Inflammatory macrophage (primary cell): ENCODE data around the gene SGMS1.
A peak's percentile ranks its signal among the peaks of the same experiment; 100 is the strongest.

ENCODE experiments used
- DNase-seq, 2 donors: peaks; one replicate each; pipeline ENCODE4 v3.0.0-alpha.2; 2020 to 2022

The SGMS1 gene

GRCh38 chr10:50533296-50533695 lies 90.5 kb downstream of the SGMS1 start:
- DNase-seq, result peak in 1 of 2 donors; percentile 55

- no peak for DNase-seq
Measured at GRCh38 chr10:50531388-50532077, 92.2 kb downstream of the SGMS1 start.

DNA sequence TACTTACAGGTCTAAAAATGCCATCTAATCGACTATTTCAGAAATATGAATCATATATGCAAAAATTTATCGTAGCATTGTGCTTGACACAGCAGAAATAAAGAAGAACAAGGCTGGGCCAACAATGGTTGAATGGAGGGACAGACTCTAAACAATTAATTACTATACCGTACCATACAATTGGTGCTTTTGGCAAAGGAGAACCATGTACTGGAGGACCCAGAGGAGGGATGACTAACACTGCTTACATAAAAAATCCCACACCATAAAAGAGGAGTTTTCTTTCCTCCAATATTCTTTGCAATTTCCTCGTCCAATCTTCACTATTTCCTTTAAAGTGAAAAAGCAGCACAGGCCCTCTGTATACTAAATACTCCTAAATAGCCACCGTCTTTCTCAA lies 94.1 kb downstream of the SGMS1 start:
- DNase-seq, result no peak

DNA sequence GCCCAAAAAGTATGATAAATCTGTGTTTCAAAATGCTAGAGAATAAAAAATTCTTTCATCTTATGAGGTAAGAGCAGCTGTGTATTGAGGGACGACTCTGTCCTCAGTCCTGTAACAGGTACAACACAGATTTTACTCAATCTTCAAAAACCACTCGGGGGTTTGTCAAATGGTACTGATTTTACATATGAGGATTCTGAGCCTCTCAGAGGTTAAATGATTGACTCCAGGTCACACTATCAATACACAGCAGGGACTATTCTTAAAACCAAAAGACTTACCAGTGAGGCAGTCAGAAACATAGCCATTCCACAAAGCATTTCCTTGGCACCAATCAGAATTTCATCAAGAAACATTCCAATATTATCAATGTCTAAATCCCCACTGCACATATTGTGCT lies 95.5 kb downstream of the SGMS1 start:
- no peak for DNase-seq

DNA sequence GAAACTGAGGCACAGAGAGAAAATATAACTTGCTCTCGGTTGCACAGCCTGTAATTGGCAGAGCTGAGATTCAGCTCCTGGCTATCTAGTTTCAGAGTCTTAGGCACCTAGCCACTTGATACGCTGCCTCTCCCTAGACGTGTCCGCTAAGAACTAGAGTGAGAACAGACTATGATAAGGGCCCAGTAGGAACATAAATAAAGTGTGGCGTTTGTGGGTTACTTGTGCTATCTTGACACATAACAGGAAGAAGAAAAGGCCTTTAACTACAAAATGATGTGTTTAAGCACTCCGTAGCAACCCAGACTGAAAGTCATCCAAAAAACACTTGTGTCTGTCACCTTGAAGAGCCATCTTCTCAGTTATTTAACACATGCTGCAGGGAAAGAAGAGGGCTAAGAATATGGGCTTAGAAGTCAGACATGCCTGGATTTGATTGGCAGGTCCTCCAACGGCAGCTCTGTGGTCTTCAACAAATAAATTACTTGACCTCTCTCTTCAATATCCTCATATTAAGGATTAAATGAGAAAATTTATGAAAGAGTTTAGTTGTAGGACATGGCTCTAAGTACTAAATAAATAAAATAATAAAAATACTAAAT lies 96.2 kb downstream of the SGMS1 start:
- DNase-seq, result no peak

- no peak for DNase-seq
Measured at GRCh38 chr10:50526185-50526584, 97.6 kb downstream of the SGMS1 start.

DNA sequence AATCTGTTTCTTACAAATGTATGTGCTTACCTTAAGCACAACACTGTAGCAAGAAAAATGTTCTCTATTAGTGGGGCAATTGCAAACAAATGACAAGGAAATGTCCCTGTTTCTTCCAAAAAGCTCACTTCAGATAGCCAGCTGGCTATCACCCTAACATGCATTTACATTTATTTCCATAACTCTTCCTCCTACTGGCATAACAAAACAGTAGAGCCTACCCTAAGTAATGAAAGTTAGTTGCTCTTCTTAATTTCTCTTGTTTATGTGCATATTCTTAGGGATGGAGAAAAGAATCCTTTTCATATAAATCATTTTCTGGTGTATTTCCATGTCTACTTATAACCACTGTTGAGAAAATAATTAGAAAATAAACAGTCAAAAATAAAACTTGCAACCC lies 100.4 kb downstream of the SGMS1 start:
- DNase-seq, result no peak

- DNase-seq, result no peak
Measured at GRCh38 chr10:50522908-50523307, 100.8 kb downstream of the SGMS1 start.

DNA sequence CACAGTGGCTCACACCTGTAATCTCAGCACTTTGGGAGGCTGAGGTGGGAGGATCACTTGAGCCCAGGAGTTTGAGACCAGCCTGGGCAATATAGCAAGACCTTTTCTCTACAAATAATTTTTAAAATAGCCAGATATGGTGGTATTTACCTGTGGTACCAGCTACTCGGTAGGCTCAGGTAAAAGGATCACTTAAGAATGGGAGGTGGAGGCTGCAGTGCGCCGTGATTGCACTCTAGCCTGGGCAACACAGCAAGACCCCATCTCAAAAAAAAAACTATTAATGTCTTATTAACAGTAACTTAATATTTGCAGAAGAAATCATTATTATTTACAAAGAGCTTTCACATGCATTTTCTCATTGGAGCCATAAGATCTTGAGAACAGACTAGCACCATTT lies 103.6 kb downstream of the SGMS1 start:
- no peak for DNase-seq

- no peak for DNase-seq
Measured at GRCh38 chr10:50517626-50518025, 106.1 kb downstream of the SGMS1 start.

- DNase-seq, result no peak
Measured at GRCh38 chr10:50516171-50516570, 107.6 kb downstream of the SGMS1 start.

- DNase-seq, result no peak
Measured at GRCh38 chr10:50515420-50515819, 108.3 kb downstream of the SGMS1 start.

DNA sequence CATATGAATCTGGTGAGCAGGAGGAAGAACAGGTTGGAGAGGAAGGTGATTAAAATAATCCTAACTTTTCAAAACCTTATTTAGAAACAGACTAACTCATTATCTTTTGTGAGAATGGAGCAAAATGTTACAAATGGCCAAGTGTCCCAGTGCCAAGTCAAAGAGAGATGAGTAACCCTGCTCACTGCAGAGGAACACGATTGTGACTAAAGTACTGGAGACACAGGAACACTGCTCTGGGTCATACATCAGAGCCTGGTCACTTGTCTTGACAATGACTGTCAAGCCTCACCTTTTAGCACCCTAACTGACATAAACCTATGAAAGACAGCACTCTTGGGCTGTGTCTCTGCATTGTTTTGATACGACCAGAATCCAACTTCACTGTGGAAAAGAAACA lies 108.8 kb downstream of the SGMS1 start:
- no peak for DNase-seq

- no peak for DNase-seq
Measured at GRCh38 chr10:50513956-50514355, 109.8 kb downstream of the SGMS1 start.

GRCh38 chr10:50512743-50513416 lies 110.9 kb downstream of the SGMS1 start:
- no peak for DNase-seq

GRCh38 chr10:50512214-50512595 lies 111.6 kb downstream of the SGMS1 start:
- DNase-seq, result no peak

GRCh38 chr10:50511492-50512213 lies 112.1 kb downstream of the SGMS1 start:
- no peak for DNase-seq

- no peak for DNase-seq
Measured at GRCh38 chr10:50510517-50511473, 113.0 kb downstream of the SGMS1 start.

DNA sequence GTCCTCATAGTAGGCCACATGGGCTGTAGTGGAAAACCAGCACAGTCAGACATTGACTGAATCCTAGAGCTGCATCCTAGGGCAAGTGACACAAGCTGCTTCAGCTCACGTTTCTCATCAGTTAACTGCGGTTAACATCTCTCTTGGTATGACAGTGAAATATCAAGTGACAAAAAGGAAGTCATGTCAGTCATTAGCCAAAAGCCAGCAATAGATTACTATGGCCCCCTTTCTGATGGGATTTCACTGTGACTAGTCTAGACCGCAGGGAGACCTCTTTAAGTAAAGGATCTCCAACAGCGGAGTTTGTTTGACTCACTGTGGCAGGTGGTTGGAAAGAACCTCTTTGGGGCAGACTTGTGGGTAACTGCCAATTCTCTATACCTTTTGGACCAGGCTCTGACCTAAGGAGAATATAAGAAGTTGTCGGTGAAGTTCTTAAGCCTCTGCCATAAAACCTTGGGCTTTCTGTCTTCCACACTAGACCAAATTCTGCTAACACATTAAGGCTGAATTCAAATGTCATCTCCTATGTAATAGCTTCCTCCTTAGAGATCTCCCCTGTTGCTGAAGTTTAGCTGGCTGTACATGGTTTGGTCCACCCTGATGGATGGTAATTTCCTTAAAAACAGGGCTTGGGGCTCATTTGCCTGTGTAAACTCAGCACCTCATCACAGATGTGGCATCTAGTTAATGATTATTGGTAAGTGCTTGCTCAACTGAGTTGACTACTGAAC lies 115.3 kb downstream of the SGMS1 start:
- no peak for DNase-seq

- DNase-seq, result no peak
Measured at GRCh38 chr10:50506861-50507573, 116.7 kb downstream of the SGMS1 start.

- DNase-seq, result no peak
Measured at GRCh38 chr10:50504389-50504788, 119.4 kb downstream of the SGMS1 start.
